GM11168 (cell line): ENCODE results near the gene B3GNT9.

Experiments used
- in situ Hi-C: fragments of 300-500 bp; cut with MboI; formaldehyde crosslinking; loops from one replicate; pipeline ENCODE4 v1.12.0; 2022; ENCODE audit warnings: low sequenced_read_pairs; ENCODE audit not compliant: unreplicated experiment

Gene B3GNT9

DNA sequence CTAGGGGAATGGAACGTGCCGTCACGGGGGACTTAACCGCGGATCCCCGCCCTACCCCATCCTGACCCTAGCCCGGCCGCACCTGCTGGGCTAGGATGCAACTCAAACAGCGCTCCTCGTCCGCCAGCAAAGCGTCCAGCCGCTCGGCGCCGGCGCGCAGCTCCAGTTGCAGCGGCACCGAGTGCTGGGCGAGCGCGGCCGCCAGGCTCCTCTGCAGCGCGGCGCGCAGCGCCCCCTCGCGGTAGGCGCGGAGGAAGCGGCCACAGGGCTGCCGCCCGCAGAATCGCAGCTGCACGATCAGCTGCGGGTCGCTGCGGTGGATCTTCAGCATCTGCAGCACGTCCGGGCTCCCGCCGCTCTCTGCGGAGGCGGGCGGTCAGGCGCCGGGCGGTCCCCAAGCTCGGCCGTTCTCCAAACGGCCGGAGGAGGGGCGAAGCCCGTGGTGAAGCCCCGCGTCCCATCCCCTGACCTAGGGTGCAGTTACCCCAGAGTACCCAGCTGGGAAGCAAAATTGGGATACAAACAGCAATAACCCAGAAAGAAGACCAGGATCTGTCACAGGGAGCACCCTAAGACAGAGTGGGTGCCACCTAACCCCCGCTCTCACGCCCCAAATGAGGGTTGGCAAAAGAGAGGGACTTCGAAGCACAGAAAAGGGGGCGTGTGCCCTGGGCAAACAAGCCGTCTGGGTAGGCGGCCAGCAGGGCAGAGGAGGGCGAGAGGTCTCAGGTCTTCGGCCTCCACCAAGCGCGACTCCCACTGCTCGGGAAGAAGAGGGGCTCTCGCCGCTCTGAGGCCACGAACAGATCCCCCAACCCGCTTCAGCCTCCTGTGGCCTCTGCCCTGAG, 4.7 kb upstream of the B3GNT9 start:
- in situ Hi-C loops = loop anchor here (5.0 to 10.0 kb wide), 2 partner anchors 143 to 181 kb away; no protein-coding TSS in a partner anchor

- in situ Hi-C loops = loop anchor here (5.0 to 10.0 kb wide), 2 partner anchors 142 to 180 kb away; no protein-coding TSS in a partner anchor
Measured at GRCh38 chr16:67154578-67155294, 3.9 kb upstream of the B3GNT9 start.

DNA sequence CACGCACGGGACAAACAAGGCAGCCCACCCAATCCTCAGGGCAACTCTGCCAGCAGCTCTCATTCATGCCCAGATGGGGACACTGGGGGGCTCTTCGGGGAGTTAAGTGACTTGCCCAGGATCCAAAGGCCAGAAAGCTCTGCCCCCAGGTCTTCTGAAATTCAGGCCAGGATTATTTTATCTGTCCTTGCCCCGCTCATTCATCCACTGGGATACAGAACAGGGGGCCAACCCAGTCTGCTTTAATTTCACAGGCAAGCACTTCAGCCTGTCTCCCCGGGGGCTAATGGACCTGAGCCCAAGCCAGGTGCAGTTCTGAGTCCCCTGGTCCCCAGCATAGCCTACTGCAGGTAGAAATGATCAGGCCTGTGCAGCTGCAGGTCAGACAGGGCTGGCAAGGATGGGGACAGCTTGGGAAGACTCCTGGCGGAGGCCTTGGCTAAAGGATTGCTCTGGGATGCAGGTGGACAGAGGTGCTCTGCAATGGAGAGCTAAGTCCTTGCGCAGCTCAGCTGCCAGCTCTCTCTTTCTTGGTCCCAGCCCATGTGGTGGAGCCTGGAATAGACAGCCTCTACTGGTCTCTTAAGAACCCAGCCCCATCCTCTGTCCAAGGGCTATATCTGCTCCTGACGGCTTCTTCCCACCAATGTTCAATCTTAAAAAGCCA, 766 bp upstream of the B3GNT9 start:
- in situ Hi-C loops = loop anchor here (10.0 kb wide), 1 partner anchor 177 kb away; no protein-coding TSS in a partner anchor

DNA sequence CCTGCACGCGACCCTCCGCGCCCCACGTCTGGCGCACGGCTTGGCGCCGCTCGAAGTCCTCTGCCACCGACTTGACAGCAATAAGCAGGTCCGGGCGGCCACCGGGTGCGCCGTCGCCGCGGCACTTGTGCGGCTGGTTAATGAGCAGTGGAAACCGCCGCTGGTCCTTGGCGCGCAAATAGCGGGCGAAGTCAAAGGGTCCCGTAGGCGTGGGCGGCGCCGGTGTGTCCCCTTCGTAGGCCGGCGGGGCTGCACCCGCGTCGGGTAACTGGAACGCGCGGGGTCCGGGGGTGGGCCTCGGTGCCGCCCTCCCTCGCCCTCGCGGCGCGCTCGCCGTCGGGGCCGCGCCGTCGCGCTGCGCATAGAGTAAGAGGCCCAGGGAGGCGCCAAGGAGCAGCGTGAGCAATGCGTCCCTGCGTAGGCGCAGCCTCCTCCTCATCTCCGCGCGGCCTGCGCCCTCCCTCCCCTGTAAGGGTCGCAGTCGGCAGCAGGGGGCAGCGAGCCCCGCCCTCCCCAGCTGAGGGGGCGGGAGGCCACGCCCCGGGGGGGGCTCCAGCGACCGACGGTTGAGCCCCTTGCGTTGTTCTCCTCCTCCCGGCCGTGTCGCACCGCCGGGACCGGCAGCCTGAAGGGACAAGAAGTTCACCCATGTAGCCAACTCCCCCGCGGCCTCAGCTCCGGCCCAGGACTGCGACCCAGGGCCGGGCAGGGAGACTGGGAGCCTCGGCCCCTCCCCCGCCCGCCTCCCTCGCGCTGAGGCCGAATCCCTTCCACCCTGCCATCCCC, 558 bp downstream of the B3GNT9 start:
- in situ Hi-C loops = loop anchor here (10.0 kb wide), 1 partner anchor 175 kb away; no protein-coding TSS in a partner anchor

DNA sequence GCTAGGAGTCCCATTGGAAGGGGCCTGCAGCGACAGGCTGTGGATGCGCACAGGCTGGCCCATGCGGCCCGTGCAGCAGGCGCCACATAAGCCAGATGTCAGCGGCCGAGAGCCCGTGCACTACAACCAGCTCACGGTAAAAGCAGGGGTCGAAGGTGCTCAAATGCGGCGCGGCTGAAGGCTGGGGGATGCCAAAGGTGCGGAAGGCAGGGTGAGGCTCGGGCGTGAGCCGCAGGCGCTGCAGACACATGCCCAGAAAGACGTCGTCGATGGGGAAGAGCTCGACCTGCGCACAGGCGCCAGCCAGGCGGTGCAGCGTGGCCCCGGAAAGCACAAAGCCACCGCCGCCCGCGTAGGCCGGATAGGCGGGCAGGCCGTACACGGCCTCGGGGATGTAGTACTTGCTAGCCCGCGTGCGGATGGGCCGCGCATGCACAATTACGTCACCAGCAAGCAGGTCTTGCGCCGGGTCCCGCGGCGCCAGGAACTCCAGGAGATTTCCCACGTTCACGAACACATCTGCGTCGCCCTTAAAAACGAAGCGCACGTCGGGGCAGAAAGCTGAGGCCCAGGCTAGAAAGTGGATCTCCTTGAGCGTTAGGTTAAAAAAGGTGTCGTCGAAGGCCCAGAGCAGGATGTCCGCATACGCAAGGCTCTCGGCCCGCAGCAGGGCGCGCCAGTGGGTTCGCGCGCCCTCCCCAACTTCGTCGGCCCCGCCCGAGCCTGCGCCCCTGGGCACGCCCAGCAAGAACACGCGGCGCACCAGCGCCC, 1.3 kb downstream of the B3GNT9 start:
- in situ Hi-C loops = loop anchor here (10.0 kb wide), 1 partner anchor 175 kb away; no protein-coding TSS in a partner anchor

DNA sequence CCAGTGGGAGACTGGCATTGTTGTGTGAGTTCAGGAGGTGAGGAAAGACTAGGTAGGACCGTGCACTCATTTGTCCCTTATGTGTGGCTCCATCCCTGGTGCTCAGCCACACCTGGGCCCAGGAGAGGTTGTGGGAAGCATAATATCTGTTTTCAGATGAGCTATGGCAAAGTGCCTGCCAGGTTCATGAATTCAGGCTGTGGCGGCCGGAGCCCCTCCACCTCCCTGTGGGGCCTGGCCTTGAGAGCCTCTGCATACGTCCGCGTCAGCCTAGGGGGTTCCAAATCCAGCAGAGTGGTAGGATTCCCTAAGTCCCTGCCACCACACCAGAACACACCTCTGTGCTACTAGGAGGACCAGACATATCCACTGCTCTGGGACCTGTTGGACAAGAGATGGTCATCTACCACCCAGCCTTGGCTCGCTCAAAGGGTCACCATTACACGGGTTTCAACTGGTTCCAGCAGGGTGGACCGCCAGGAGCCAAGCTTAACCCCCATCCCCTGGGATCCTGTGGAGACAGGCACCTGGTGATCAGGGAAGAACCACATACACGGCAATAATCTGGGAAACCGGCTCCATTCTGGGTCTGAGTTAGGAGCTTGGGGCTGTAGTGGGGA, 2.0 kb downstream of the B3GNT9 start:
- in situ Hi-C loops = no loop called here

GRCh38 chr16:67148221-67148620, 2.6 kb downstream of the B3GNT9 start:
- in situ Hi-C loops = no loop called here

GRCh38 chr16:67147437-67148140, 3.2 kb downstream of the B3GNT9 start:
- in situ Hi-C loops = no loop called here

- in situ Hi-C loops = no loop called here
Measured at GRCh38 chr16:67146523-67147357, 4.1 kb downstream of the B3GNT9 start.

DNA sequence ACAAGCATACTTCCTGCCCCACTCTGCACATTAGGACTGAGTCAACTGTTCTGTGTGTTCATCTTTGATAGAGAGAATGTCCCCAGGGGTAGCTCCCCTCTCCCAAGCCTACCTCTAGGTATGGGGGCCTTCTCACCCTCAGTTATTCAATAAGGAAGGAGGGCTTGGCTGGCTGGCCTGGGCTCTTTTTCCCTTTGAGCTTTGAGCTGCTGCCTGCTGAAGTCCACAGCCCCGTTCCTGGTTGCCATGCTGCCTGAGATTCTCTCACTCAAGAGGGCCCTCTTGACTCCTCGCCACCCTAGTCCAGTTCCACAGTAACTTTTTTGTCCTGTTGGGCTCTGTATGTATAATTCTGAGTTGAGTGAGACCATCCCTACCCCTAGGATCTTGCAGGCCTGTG, 5.1 kb downstream of the B3GNT9 start:
- in situ Hi-C loops = no loop called here

- in situ Hi-C loops = no loop called here
Measured at GRCh38 chr16:67144943-67145342, 5.9 kb downstream of the B3GNT9 start.

- in situ Hi-C loops = no loop called here
Measured at GRCh38 chr16:67142342-67142741, 8.5 kb downstream of the B3GNT9 start.

DNA sequence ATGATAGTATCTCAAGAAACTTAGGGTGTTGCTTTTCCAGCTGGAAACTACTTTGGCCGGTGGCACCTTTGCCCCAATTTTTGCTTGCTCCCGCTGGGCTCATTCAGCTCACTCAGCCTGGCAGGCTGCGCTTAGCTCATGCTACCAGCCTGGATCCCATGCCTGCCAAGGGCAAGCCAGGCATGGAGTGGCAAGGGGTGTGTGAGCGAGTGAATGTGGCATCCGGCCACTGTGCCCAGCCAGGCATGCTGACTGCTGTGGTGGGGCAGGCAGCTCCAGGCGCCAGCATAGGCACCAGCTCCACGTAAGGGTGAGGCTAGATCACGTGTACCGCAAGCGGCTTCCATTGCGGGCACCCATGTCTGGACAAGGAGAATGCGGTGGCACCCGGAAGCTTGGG, 9.4 kb downstream of the B3GNT9 start:
- in situ Hi-C loops = no loop called here

- in situ Hi-C loops = no loop called here
Measured at GRCh38 chr16:67137605-67138004, 13.2 kb downstream of the B3GNT9 start.

GRCh38 chr16:67129422-67129821, 21.4 kb downstream of the B3GNT9 start:
- in situ Hi-C loops = no loop called here

- in situ Hi-C loops = no loop called here
Measured at GRCh38 chr16:67128887-67129286, 21.9 kb downstream of the B3GNT9 start.

- in situ Hi-C loops = no loop called here
Measured at GRCh38 chr16:67128417-67128816, 22.4 kb downstream of the B3GNT9 start.
